Measurements from ENCODE around the gene RHCG.

RHCG gene

DNA sequence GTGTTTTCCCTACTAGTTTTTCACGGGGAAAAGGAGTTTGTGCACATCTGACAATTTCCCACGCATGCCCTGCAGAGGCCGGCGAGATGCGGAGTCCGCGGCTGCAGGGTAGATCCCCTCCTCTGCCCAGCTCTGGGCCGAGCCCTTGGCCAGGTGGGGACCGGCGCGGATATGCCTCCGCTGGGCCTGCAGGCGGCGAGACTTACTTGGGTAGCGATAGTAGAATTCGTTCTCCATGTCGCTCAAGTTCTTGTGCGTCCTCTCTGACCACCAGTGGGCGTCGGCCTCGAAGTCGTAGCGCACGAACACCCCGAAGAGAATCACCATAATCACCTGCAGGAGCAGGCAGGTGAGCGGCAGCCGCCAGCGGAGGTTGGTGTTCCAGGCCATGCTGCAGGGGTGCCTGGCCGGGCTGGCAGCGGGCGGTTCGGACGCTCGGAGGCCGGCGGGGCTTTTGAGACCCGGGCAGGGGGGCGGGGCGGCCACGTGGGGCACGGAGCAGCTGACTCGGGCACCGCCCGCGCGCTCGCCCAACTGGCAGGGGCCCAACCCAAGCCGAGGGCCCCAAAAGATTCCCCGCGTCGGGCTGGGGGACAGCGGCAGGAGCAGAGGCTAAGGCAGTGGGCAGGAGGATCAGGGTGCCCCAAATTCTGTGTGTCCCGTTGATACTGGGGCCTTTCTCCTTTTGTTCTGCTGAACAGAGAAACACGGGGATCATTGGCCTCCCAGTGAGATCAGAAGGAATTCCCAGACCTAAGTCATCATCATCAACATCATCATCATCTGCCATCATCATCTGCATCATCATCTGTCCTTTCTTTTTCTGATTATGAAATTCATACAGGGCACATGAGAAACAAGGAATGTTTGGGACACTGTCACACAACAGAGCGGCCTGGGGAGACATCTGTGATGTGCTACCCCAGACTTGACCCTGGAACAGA, at the start of gene RHCG:
TSS of gene RHCG (minus strand) at position 429 of the 944 bp plus-strand sequence. CDS start at position 390, 39 bp downstream.
- FAIRE-seq = no peak
- no peak for DNase-seq (ENCODE audit: insufficient read length, low spot score)

DNA sequence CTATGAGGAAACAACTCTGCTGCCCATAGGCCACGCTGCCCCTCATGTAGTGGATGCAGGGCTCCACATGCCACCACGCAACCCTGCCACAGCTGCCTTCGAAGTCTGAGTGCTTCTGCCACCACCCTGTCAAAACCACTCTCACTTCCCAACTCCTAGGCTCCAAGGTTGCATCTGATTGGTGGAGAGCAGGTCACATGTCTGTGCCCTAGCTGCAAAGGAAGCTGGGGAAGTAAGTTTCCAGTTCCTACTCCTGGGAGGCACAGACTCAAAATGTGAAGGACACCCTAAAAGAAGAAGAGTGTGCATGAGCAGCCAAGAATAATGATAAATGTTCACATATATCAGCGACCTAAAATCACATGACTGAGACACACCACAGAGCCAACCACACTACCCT, 47.0 kb upstream of the RHCG start:
- no peak for DNase-seq (ENCODE audit: insufficient read length, low spot score)
- FAIRE-seq = no peak

DNA sequence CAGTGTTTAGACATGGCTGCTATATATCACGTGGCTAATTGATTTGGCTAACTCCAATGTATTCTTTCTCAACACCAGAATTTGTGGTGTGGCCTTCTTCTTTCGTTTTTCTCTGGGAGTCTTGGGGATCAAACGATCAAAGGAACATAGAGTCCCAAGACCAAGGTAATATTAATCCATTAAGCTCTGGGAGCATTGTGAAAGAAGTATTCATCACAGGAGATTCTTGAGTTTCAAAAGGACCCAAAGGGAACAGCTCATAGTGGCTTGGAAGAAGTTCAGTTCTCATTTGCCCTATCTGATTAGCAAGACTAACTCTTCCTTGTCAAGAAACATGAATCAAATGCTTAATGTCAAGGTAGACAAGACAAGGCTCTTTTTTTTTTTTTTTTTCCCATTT, 46.0 kb upstream of the RHCG start:
- DNase-seq (ENCODE audit: insufficient read length, low spot score) (no peak), FAIRE-seq (no peak)

DNA sequence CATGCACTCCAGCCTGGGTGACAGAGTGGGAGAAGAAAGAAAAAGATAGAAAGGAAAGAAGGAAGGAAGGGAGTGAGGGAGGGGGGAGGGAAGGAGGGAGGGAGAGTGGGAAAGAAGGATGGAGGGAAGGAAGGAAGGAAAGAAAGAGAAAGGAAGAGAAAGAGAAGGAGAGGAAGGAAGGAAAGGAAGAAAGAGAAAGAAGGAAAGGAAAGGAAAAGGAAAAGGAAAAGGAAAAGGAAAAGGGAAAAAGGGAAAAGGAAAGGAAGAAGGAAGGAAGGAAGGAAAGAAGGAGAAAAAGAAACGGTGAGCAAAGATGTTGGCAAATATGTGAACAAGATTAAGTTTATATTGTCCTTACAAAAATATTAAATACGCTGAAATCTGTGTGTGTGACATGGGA, 42.6 kb upstream of the RHCG start:
- FAIRE-seq (no peak), DNase-seq (ENCODE audit: insufficient read length, low spot score) (no peak)

DNA sequence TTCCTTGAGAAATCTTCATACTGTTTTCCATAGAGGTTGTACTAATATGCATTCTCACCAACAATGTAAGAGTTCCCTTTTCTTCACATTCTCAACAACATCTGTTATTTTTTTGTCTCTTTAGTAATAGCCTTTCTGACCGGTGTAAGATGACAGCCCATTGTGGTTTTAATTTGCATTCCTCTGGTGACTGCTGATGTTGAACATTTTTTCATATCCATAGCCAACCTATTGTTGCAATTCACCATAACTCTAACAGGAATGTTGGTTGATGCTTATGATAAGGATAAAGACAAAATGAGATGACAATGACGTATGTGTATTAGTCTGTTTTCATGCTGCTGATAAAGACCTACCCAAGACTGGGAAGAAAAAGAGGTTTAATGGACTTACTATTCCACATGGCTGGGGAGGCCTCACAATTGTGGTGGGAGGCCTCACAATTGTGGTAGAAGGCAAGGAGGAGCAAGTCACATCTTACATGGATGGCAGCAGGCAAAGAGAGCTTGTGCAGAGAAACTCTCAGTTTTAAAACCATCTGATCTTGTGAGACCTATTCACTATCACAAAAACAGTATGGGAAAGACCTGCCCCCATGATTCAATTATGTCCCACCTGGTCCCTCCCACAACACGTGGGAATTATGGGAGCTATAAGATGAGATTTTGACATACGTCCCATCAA, 37.6 kb upstream of the RHCG start:
- no peak for DNase-seq (ENCODE audit: insufficient read length, low spot score)
- no peak for FAIRE-seq

DNA sequence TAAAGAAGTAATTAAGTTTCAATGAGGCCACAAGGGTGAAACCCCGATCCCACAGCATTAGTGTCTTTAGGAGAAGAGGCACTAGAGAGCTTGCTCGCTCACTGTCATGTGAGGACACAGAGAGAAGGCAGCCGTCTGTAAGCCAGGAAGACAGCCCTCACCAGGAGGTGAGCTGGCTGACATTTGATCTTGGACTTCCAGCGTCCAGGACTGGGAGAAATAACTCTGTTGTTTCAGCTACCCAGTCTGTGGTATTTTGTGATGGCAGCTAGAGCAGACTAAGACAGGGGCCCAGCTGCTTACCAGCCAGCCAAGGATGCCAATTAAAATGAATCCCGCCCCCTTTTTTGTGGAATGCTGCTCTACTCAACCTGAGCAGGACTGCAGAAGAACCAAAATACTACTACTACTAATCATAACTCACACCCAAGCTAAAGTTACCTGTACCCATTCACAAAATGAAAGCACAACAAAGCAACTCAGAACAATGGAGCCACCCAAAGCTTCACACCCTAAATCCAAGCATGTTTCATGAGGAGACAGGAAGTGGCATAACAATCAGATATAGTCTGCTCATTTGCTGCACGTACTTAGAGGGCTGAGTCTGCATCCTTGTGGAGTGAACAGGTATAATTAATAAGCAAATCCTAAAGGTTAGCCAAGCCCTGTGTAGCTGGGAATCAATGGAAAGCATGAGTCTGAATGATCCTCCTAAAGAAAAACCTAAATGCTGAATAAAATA, 35.6 kb upstream of the RHCG start:
- no peak for FAIRE-seq
- no peak for DNase-seq (ENCODE audit: insufficient read length, low spot score)

DNA sequence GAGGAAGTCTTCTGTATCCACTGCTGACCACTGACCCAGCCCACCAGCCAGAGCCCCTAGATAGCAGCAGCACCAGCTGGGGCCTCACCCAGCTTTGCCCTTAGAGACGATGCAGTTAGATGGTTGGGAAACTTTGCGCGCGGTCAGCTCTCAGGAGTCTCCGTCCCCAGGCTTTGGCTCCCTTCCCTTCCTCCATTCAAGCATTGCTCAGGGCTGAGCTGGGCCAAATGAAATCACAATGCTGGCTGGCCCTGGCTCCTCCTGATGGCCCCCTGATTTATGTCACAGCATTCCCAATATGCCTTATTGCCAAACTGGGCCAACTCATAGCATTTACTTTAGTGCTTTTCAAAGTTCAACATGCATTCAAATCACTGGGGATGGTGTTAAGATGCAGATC, 34.6 kb upstream of the RHCG start:
- DNase-seq (ENCODE audit: insufficient read length, low spot score) = no peak
- no peak for FAIRE-seq

DNA sequence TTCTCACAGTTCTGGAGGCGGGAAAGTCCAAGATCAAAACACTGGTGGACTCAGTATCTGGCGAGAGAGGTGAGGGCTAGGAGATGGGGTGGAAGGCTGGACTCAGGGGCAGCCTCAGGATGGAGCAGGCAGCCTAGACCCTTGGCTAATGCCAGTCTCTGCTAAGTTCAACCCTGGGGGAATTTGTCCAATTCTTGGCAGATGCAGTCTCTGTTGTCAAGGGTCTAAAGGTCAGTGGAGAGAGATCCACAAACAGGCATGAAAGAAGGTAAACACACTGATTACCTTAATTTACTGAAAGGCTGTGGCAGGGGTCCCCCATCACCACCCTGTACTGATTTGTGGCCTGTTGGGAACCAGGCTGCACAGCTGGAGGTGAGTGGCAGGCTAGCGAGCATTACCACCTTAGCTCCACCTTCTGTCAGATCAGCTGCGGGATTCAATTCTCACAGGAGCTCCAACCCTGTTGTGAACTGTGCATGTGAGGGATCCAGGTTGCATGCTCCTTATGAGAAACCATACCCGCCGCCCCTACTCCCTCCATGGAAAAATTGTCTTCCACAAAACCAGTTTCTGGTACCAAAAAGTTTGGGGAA, 32.5 kb upstream of the RHCG start:
- no peak for DNase-seq (ENCODE audit: insufficient read length, low spot score)
- no peak for FAIRE-seq

DNA sequence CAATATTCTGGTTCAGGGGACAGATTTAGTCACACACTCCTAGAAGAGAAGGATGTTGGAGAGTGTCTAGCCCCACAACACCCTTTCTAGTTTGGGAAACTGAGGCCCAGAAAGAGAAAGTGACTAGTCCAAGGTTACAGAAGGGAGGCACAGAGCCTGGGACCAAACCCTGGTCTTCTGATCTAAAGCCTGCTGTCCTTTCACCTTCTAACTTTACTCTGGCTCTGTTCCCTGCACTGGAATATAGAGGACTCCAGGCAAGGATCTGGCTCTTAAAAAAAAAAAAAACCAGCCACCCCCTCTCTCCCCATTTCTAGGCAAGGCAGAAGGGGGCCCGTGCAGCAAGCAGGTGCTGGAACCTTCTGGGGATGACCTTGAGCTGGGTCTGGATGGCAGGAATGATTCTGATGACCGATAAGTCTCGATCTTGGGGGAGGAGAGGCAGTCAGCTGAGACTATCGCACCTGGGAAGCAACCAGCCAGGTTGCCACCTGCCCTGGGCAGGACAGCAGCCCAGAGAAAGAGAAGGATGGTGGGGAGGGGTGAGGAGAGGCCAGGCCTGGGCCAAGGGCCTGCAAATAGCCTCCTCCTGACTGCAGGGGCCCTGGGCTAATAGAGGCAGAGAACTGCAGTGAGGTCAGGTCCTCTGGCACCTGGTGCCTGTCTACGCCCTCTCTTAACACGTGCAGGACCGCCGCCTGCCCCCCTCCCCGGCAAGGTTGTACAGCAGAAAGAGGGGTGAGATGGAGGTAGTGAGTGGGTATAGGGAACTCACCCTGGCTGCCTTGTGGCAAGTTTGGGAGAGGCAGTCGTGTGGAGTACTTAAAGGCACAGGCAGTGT, 30.4 kb upstream of the RHCG start:
- FAIRE-seq (no peak), DNase-seq (ENCODE audit: insufficient read length, low spot score) (no peak)

DNA sequence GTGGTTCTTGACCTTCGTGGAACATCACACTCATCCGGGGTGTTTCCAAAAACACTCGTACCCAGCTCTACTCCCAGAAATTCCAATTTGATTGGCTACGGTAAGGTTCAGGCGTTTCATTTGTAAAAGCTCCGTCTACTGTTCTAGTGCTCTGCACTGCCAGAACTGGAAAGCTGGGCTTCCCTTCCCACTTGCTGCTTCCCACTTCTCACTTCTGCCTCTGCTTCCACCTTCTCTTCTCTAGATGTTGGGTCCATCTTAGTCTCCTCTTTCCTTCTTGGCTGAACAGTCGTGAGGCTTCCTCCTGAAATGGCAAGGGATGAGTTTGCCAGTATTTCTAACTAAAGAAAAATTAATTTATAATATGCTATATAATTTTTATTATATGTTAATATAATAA, 29.8 kb upstream of the RHCG start:
- FAIRE-seq (no peak), DNase-seq (ENCODE audit: insufficient read length, low spot score) (no peak)

DNA sequence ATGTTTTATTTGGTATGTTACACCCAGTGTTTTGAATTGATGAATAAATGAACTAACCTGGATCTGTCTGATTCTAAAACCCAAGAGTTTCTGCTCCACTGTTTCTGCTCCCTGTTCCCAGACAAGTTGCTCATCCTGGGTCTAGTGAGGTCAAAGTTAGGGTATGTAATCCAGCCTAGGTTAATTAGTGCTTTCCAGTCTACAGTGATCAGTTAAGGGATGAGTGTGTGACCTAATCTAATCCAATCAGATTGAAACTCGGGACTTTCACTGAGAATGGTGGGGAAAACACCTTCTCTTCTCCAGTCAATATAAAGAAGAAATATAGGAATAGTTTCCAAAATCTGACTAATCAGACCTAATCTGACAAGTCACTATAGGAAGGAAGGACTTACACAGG, 27.8 kb upstream of the RHCG start:
- FAIRE-seq (no peak), DNase-seq (ENCODE audit: insufficient read length, low spot score) (no peak)

DNA sequence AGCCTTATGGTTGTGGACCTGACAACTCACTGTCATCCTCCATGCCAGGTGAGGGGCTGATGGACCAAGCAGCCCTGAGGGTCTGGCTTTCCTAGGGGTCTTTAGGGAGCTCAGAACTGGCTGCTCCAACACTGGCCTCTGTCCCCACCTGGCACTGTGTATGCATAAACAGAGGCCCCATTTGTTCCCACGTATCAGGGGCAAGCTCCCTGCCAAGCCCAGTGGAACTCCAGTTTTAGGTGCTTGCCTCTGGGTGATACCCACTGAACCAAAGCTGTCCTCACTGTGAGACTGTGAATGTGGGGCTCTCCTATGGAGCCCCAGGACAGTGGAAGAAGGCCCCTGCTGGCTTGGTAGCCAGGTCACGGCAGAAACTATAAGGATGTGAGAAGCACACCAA, 26.7 kb upstream of the RHCG start:
- FAIRE-seq = no peak
- no peak for DNase-seq (ENCODE audit: insufficient read length, low spot score)

DNA sequence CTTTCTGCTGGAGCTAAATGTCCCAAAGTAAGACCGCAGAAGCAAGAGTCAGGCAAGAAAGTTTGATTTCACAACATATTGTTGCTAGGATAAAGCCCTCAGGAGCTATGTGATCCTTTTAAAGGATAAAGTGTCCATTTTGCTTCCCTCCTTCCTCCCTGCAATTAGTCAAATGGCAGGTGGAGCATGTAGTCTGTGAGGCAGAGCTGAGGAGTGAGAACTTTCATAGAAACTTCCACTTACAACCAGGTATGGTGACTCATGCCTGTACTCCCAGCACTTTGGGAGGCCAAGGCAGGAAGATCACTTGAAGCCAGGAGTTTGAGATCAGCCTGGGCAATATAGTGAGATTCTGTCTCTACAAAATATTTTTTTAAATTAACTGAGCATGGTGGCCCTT, 25.2 kb upstream of the RHCG start:
- no peak for DNase-seq (ENCODE audit: insufficient read length, low spot score)
- FAIRE-seq = no peak

DNA sequence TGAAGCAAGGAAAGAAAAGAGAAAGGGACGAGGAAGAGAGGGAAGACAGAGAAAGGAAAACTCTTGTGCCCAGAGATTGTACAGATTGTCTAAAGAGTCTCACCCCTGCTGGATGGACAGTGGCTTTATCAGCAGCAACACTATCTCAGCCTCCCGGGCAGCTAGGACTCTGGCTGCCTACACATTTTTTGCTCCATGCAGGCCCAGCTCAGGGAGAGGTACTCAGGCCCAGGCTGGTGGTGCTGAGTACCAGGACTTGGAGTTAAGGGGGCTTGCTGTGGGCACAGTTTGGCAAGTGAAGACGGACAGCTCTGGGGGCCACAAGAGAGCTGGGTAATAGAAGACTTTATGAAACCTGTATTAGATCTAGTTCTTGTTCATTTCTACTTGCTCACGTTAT, 19.1 kb upstream of the RHCG start:
- FAIRE-seq (no peak), DNase-seq (ENCODE audit: insufficient read length, low spot score) (no peak)

DNA sequence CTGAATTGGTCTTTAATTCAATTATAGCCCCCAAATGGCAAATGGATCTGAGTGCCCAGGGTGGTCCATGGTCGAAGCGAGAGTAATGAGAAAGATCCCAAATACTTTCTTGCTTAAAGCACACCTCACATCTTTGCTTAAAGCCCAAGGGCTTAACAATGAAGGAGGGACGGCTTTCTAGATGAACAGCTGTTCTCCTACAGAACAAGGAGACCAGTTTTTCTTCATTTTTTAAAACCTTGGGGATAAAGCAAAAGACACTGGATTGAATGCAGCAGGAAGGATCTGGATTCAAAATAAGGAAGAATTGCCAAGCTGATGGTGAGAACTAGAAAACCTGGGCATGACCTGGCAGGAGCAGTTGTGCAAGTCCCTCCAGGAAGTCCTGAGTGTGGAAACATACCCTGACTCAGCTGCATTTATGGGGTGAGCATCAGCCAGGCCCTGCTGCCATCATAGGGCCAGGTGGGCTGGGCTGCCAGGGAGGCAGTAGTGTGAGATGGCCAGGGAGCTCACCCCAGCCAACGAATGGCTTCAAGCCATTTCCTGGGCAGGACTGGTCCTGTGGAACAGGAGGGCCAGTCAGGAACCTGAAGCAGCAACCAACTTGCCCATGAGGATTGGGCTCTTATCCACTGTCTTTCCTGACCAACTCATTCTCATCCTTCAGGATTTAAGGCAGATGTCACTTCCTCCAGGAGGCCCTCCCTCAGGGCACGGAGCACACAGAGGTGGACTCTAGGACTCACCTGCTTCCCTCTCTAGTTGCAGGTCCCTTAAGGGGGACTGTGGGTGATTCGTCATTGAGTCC, 18.4 kb upstream of the RHCG start:
- no peak for DNase-seq (ENCODE audit: insufficient read length, low spot score)
- no peak for FAIRE-seq

DNA sequence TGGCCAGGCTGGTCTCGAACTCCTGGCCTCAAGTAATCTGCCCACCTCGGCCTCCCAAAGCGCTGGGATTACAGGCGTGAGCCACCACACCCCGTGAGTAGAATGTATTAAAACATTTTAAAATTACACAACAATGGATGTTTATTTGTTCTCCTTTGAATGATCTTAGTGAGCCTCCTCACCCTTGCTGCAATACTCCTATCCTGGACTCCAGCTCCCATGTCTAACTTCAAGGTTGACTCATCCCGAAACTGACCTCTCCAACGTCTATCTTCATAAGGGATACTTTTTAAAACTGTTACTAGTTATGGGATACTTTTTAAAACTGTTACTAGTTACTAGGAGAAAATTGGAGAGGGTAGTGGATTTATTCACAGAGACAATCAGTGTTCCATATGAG, 17.8 kb upstream of the RHCG start:
- DNase-seq (ENCODE audit: insufficient read length, low spot score) (no peak), FAIRE-seq (no peak)

DNA sequence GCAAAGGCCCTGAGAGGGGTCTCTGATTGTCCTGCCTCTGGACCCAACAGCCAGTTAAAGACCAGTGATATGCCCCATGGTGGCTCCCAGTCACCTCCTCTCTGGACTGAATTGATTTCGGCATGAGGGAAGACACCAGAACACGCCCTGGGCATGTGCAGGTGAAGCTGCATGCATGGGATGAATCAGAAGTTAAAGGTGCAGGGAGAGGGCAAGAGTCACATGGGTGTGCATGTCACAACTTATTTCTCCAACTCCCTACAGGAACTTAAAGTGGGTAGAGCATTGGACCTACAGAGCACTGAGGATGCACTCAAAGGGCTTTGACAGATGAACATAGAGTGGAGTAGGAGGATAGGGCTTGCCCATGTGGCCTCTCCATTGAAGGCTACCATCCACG, 16.9 kb upstream of the RHCG start:
- FAIRE-seq (no peak), DNase-seq (ENCODE audit: insufficient read length, low spot score) (no peak)

DNA sequence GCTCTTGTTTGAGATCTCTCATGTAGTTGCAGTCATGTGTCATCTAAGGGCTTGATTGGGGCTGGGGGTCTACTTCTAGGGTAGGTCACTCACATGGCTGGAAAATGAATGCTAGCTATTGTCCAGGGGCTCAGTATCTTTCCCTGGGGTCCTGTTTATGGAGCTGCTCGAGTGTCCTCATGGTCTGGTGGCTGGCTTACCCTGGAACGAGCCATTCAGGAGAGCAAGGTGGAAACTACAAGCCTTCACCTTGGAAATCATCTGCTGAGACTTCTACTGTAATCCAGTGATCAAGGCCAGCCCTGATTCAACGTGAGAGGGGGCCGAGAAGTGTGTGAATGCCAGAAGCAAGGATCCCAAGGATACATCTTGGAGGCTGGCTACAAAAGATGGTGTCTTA, 16.2 kb upstream of the RHCG start:
- DNase-seq (ENCODE audit: insufficient read length, low spot score) (no peak), FAIRE-seq (no peak)

DNA sequence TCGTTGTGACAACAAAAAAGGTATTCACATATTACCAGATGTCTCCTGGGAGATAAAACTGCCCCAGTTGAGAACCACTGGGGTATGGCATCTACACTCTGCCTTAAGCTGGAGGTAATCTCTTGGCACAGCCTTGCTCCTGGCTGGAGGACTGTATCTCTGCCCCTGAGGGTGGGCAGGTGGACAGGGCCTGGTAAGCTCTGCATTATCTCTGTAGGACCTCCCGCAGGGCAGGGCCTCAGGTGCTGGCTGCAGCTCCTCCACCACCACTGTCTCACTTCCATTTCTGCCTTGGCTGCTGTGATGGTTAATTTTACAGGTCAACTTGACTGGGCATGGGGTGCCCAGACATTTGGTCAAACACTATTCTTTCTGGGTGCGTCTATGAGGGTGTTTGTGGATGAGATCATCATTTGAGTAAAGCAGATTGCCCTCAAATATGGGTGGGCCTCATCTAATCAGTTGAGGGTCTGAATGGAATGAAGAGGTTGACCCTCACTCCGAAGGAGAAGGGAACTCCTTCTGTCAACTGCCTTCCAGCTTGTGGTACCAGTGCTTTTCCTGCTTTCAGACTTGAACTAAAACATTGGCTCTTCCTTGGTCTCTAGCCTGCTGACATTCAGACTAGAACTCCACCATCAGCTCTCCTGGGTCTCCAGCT, 9.8 kb upstream of the RHCG start:
- no peak for FAIRE-seq
- DNase-seq (ENCODE audit: insufficient read length, low spot score) = no peak

Measured in GM19239 (cell line).